SK-N-SH treated with all-trans-retinoic acid at 6 μM for 48 hours (cell line): Measurements from ENCODE around the gene SMARCA4.

ENCODE experiments used
- CREB5 ChIP-seq: fragments of 250-450 bp; sonication (Bioruptor Pico); IDR thresholded peaks from 2 replicates; pipeline ENCODE4 v1.5.1; 2020; ENCODE audit warnings: low read depth, mild to moderate bottlenecking, moderate library complexity
- CSDC2 ChIP-seq: fragments of 250-450 bp; sonication (Bioruptor Pico); IDR thresholded peaks from 2 replicates; pipeline ENCODE4 v1.5.0; 2020; ENCODE audit warnings: mild to moderate bottlenecking, moderate library complexity
- PATZ1 ChIP-seq: fragments of 250-450 bp; sonication (Bioruptor Pico); IDR thresholded peaks from 2 replicates; pipeline ENCODE4 v1.8.0; 2020; ENCODE audit warnings: mild to moderate bottlenecking, moderate library complexity, borderline replicate concordance
- POU6F1 ChIP-seq: fragments of 250-450 bp; sonication (Bioruptor Pico); IDR thresholded peaks from 2 replicates; pipeline ENCODE4 v1.8.0; 2021; ENCODE audit warnings: low read depth, mild to moderate bottlenecking, moderate library complexity, borderline replicate concordance
- TCF4 ChIP-seq: fragments of 250-450 bp; sonication (Bioruptor Pico); IDR thresholded peaks from 2 replicates; pipeline ENCODE4 v1.8.0; 2021; ENCODE audit warnings: mild to moderate bottlenecking, moderate library complexity, borderline replicate concordance
- TOX ChIP-seq: fragments of 250-450 bp; sonication (Bioruptor Pico); IDR thresholded peaks from 2 replicates; pipeline ENCODE4 v1.8.0; 2021; ENCODE audit warnings: mild to moderate bottlenecking, moderate library complexity, borderline replicate concordance
- ZFP30 ChIP-seq: fragments of 450-650 bp; formaldehyde crosslinking; IDR thresholded peaks from 2 replicates; pipeline ENCODE4 v1.5.0; 2022; ENCODE audit warnings: mild to moderate bottlenecking, moderate library complexity

- TF ChIP-seq CSDC2 (CRISPR knock-in tag), result no peak
- TF ChIP-seq TCF4 (CRISPR knock-in tag), result no peak
- no peak for TF ChIP-seq TOX
- no peak for TF ChIP-seq PATZ1 (CRISPR knock-in tag)
- no peak for TF ChIP-seq CREB5 (CRISPR knock-in tag)
- no peak for TF ChIP-seq ZFP30 (CRISPR knock-in tag)
- TF ChIP-seq POU6F1, result no peak
These were observed 74.9 kb downstream of the SMARCA4 start for GRCh38 chr19:11035441-11036377.
